Thyroid gland (tissue), 4 donors: ENCODE measurements around the gene KPNA3.

Experiments used
- POLR2A ChIP-seq, 2 donors: fragments of 450-650 bp; IDR thresholded peaks; one replicate each; pipeline ENCODE4 v1.6.1; 2017; ENCODE audit warnings: antibody characterized with exemption in 2 of 2, mild to moderate bottlenecking in 2 of 2, moderate library complexity in 1 of 2
- TF ChIP-seq, protein P1 (sequence below), 6 experiments: fragments of 200-600 bp in 3 of 6; fragments of 450-650 bp in 3 of 6; sonication (generic) in 3 of 6; IDR thresholded peaks; one replicate each; pipeline ENCODE4 v1.5.1; 2016 to 2019; ENCODE audit warnings: antibody characterized with exemption in 6 of 6, mild to moderate bottlenecking in 2 of 6, inconsistent platforms in 1 of 6, moderate library complexity in 1 of 6

GRCh38 chr13:49667773-49668172 lies 124.7 kb downstream of the KPNA3 start:
- TF ChIP-seq POLR2A (IDR thresholded peaks at IDR 0.05): no peak
- TF ChIP-seq, protein P1, sequence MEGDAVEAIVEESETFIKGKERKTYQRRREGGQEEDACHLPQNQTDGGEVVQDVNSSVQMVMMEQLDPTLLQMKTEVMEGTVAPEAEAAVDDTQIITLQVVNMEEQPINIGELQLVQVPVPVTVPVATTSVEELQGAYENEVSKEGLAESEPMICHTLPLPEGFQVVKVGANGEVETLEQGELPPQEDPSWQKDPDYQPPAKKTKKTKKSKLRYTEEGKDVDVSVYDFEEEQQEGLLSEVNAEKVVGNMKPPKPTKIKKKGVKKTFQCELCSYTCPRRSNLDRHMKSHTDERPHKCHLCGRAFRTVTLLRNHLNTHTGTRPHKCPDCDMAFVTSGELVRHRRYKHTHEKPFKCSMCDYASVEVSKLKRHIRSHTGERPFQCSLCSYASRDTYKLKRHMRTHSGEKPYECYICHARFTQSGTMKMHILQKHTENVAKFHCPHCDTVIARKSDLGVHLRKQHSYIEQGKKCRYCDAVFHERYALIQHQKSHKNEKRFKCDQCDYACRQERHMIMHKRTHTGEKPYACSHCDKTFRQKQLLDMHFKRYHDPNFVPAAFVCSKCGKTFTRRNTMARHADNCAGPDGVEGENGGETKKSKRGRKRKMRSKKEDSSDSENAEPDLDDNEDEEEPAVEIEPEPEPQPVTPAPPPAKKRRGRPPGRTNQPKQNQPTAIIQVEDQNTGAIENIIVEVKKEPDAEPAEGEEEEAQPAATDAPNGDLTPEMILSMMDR (IDR thresholded peaks at IDR 0.05): no peak
